HepG2 (cell line): ENCODE data around the gene PLPP3. TPM values are rescaled to one million over a fixed set of nuclear protein-coding genes. Genes with fewer than 3 reads are reported as not detected.
A peak's percentile ranks its signal among the peaks of the same experiment; 100 is the strongest.

ENCODE experiments used
- FOXK1 ChIP-seq: sonication (generic); formaldehyde crosslinking; IDR thresholded peaks from 2 replicates; pipeline ENCODE4 v1.4.0; 2020; ENCODE audit warnings: low read depth, missing genetic modification reagents, borderline replicate concordance
- FUBP1 ChIP-seq: sonication (generic); formaldehyde crosslinking; IDR thresholded peaks from 2 replicates; pipeline ENCODE4 v1.5.1; 2020; ENCODE audit warnings: missing genetic modification reagents, mild to moderate bottlenecking, borderline replicate concordance
- GTF3A ChIP-seq: sonication (generic); formaldehyde crosslinking; conservative IDR thresholded peaks from 2 replicates; pipeline ENCODE4 v1.4.0; 2020; ENCODE audit warnings: mild to moderate bottlenecking, missing genetic modification reagents
- HDAC6 ChIP-seq: fragments of 200-600 bp; sonication (generic); IDR thresholded peaks from 2 replicates; pipeline ENCODE4 v1.7.0; 2017; ENCODE audit warnings: mild to moderate bottlenecking, antibody characterized with exemption, low read length, low read depth
- IKZF5 ChIP-seq: IDR thresholded peaks from 2 replicates; pipeline ENCODE4 v1.6.1; 2018; ENCODE audit warnings: missing genetic modification reagents, mild to moderate bottlenecking, missing compliant biosample characterization
- KDM1A ChIP-seq: IDR thresholded peaks from 2 replicates; pipeline ENCODE4 v1.6.1; 2016; ENCODE audit warnings: missing compliant biosample characterization
- MIXL1 ChIP-seq: IDR thresholded peaks from 2 replicates; pipeline ENCODE4 v1.6.1; 2016
- STAG1 ChIP-seq: sonication (generic); formaldehyde crosslinking; IDR thresholded peaks from 2 replicates; pipeline ENCODE4 v1.4.0; 2020; ENCODE audit warnings: missing genetic modification reagents
- TOPORS ChIP-seq: sonication (generic); formaldehyde crosslinking; IDR thresholded peaks from 2 replicates; pipeline ENCODE4 v1.8.0; 2023; ENCODE audit warnings: mild to moderate bottlenecking, missing genetic modification reagents
- YEATS4 ChIP-seq: sonication (generic); formaldehyde crosslinking; IDR thresholded peaks from 2 replicates; pipeline ENCODE4 v1.4.0; 2020; ENCODE audit warnings: missing genetic modification reagents, borderline replicate concordance
- ZBTB26 ChIP-seq: IDR thresholded peaks from 2 replicates; pipeline ENCODE4 v1.6.1; 2016; ENCODE audit warnings: missing compliant biosample characterization, missing genetic modification reagents, borderline replicate concordance
- ZBTB7B ChIP-seq: sonication (generic); formaldehyde crosslinking; IDR thresholded peaks from 2 replicates; pipeline ENCODE4 v1.4.0; 2020; ENCODE audit warnings: missing genetic modification reagents
- ZFP36L2 ChIP-seq: sonication (generic); formaldehyde crosslinking; IDR thresholded peaks from 2 replicates; pipeline ENCODE4 v1.4.0; 2020; ENCODE audit warnings: missing genetic modification reagents
- ZFX ChIP-seq: sonication (generic); formaldehyde crosslinking; IDR thresholded peaks from 2 replicates; pipeline ENCODE4 v1.4.0; 2020; ENCODE audit warnings: mild to moderate bottlenecking, low read depth, missing genetic modification reagents, moderate library complexity
- ZHX1 ChIP-seq: sonication (generic); formaldehyde crosslinking; IDR thresholded peaks from 2 replicates; pipeline ENCODE4 v1.8.1; 2022; ENCODE audit warnings: low read depth, mild to moderate bottlenecking, missing genetic modification reagents
- ZNF263 ChIP-seq: sonication (generic); formaldehyde crosslinking; IDR thresholded peaks from 2 replicates; pipeline ENCODE4 v1.4.0; 2020; ENCODE audit warnings: missing genetic modification reagents
- ZNF574 ChIP-seq: sonication (generic); formaldehyde crosslinking; IDR thresholded peaks from 2 replicates; pipeline ENCODE4 v1.4.0; 2020; ENCODE audit warnings: missing genetic modification reagents
- ZNF746 ChIP-seq: sonication (generic); formaldehyde crosslinking; IDR thresholded peaks from 2 replicates; pipeline ENCODE4 v1.8.0; 2022; ENCODE audit warnings: mild to moderate bottlenecking, missing genetic modification reagents
- ZNF792 ChIP-seq: IDR thresholded peaks from 2 replicates; pipeline ENCODE4 v1.6.1; 2016
- ZSCAN20 ChIP-seq: sonication (generic); formaldehyde crosslinking; IDR thresholded peaks from 2 replicates; pipeline ENCODE4 v1.4.0; 2020; ENCODE audit warnings: missing genetic modification reagents, mild to moderate bottlenecking, borderline replicate concordance
- polyA plus RNA-seq, 8 experiments: library from polyadenylated mRNA; depleted of rRNA in 3 of 8; stranded (reverse) in 7 of 8; unstranded in 1 of 8; fragments of >200 nt; fragmentation: Illumina TruSeq in 4 of 8; extraction: Trizol in 4 of 8; gene quantifications; 2 replicates each; pipeline versions ENCODE4 v1.2.1 to v1.2.3, GENCODE V29; 2011 to 2016; ENCODE audit warnings: low read depth in 4 of 8, missing spikeins in 1 of 8, mixed read lengths in 1 of 8; ENCODE audit not compliant: insufficient read depth in 1 of 8
- total RNA-seq, 5 experiments: library from RNA; depleted of rRNA; stranded (reverse); fragments of >200 nt; fragmentation: Illumina TruSeq; extraction: Trizol; gene quantifications; 2 replicates each; pipeline ENCODE4 v1.2.3, GENCODE V29; 2016; ENCODE audit warnings: low read depth in 1 of 5

Gene PLPP3
- total and polyA plus RNA-seq, 2 of the 13 experiments (the other 11 are each of a cell fraction or from before 2014, with no cell fraction given), result 49.7 to 65.8 TPM

GRCh38 chr1:56494306-56494705, 85.1 kb downstream of the PLPP3 start (continued):
- no peak for TF ChIP-seq HDAC6
- TF ChIP-seq KDM1A, result peak; percentile 77; the same call in 1 of the 2 replicates
- TF ChIP-seq ZBTB26, result peak; percentile 94
- no peak for TF ChIP-seq ZSCAN20 (CRISPR knock-in tag)
- TF ChIP-seq ZBTB7B (CRISPR knock-in tag), result peak; percentile 99
- peak; percentile 59; the same call in 1 of the 2 replicates for TF ChIP-seq MIXL1 (CRISPR knock-in tag)
- TF ChIP-seq ZNF263, result peak; percentile 62
- TF ChIP-seq IKZF5 (CRISPR knock-in tag), result peak; percentile 80; the same call in 1 of the 2 replicates
- no peak for TF ChIP-seq ZHX1
- no peak for TF ChIP-seq GTF3A (CRISPR knock-in tag)
- no peak; the same call in none of the 2 replicates for TF ChIP-seq ZFX (CRISPR knock-in tag)
- TF ChIP-seq STAG1 (CRISPR knock-in tag), result peak; percentile 43
- TF ChIP-seq ZNF792 (CRISPR knock-in tag), result peak; percentile 88
- TF ChIP-seq TOPORS (CRISPR knock-in tag), result no peak
- TF ChIP-seq FOXK1 (CRISPR knock-in tag), result peak; percentile 73; the same call in 1 of the 2 replicates
- TF ChIP-seq FUBP1 (CRISPR knock-in tag), result no peak
- TF ChIP-seq ZFP36L2 (CRISPR knock-in tag), result no peak
- peak; percentile 65 for TF ChIP-seq ZNF574 (CRISPR knock-in tag)
- TF ChIP-seq YEATS4 (CRISPR knock-in tag), result peak; percentile 80
- TF ChIP-seq ZNF746, result peak; percentile 98
